Left lobe of liver (tissue), 2 donors: ENCODE data around the gene MRPL49. TPM values are rescaled to one million over a fixed set of nuclear protein-coding genes. Genes with fewer than 3 reads are reported as not detected.
"Not testable (repeated sequence)": the region's sequence is repeated elsewhere in the genome, so short reads cannot be mapped to it uniquely, and the experiment has no call there.

Experiments used
- ATAC-seq: fragments of 200-7000 bp; cut with Tn5 transposase; one replicate; pipeline ENCODE4 v1.9.1; 2020; ENCODE audit warnings: mild to moderate bottlenecking, moderate library complexity
- DNase-seq: peaks from one replicate; pipeline ENCODE4 v3.0.0-alpha.2; 2020; ENCODE audit warnings: low spot score
- total RNA-seq: library from RNA; stranded (reverse); gene quantifications from one replicate; pipeline ENCODE4 v1.2.1, GENCODE V29; 2021
- donor health status: DM: no; HTN: no; CAD: no; lungs with moderate emphysema.
- donor health status: DM: no; HTN: yes; CAD: no.

The MRPL49 gene
- total RNA-seq, 1 donor from 2014 or later = 31.3 TPM

- ATAC-seq (no peak), DNase-seq (no peak)
Observed at GRCh38 chr11:65132238-65132987, 10.3 kb downstream of the MRPL49 start.

- peak; percentile 85 for DNase-seq
- ATAC-seq = peak; percentile 63
Observed at GRCh38 chr11:65132988-65133700, 11.0 kb downstream of the MRPL49 start.

GRCh38 chr11:65133724-65134123 lies 11.6 kb downstream of the MRPL49 start:
- ATAC-seq = peak; percentile 20
- DNase-seq = peak; percentile 73

DNA sequence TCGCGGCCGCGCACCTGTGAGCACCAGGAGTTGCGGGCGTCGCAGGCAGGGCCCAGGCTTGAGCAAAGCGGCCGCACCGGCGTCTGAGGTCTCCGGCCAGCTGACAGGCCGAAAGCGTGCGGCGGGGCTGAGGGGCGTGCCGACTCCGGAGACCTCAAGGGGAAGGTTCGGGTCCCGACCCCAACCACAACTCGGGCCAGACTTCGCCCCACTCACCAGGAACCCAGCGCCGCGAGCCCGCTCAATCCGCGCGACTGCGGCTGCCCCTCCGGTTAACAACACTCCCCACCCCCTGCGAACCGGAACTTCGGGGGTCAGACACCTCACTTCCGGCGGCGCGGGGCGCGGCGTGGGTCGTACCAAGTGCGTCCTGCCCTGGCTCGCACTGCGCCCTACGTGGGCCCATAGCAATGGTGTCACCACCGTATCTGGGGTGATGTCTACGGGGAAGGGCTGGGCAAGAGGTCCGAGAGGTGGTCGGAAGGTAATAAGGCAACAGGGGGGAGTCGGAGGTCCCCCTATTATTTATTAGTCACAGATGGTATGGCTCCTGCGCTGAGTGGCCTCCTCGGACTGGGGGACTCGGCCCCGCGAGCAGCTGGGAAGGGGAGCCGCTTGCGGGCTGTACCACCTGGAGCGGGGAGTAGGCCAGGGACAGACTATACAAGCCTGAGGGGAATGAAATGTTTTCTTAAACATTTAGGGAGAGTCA lies 12.3 kb downstream of the MRPL49 start, which contains the start of gene SYVN1:
Gene SYVN1, minus strand, starts transcription at position 280 of the 712 bp plus-strand sequence. CDS start 918 bp downstream, outside the sequence.
- DNase-seq = peak; percentile 96
- ATAC-seq = peak; percentile 84

- ATAC-seq (peak; percentile 75), DNase-seq (peak; percentile 98)
Observed at GRCh38 chr11:65134952-65135632, 13.0 kb downstream of the MRPL49 start.

GRCh38 chr11:65135633-65136145 lies 13.6 kb downstream of the MRPL49 start:
- no peak for ATAC-seq
- DNase-seq = no peak

DNA sequence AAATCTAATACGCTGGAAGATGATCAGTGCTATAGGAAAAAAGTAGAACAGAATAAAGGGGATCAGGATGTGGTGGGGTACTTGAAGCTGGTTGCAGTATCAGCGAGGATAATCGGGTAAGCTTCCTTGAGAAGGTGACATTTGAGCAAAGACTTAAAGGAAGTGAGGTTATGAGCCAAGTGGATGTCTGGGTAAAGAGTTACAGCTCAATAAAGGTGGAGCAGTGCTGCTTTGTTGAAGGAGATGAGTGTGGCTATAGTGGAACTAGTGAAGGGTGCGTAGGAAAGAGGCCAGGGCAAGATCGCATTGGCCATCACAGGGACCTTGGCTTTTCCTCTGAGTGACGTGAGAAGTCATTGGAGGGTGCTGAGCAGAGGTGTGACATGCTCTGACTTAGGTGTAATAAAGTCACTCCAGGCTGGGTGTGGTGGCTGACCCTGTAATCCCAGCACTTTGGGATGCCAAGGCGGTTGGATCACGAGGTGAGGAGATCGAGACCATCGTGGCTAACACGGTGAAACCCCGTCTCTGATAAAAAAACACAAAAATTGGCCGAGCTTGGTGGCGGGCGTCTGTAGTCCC lies 14.5 kb downstream of the MRPL49 start:
- no peak for DNase-seq
- ATAC-seq = no peak

DNA sequence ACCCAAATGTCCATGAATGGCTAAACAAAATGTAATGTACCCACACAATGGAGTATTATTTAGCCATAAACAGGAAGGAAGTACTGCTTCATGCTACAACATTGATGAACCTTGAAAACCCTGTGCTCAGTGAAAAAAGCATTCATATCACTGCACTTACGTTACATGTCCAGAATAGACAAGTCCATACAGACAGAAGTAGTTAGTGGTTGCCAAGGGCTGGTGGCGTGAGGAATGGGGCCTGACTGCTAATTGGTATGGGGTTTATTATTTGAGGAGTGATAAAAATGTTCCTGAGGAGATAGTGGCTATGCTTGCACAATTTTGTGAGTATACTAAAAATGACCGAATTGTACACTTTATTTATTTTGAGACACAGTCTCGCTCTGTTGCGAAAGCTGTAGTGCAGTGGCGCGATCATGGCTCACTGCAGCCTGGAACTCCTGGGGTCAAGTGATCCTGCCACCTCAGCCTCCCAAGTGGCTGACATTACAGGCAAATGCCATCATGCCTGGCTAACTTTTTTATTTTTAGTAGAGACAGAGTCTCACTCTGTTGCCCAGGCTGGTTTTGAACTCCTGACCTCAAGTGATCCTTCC lies 19.9 kb downstream of the MRPL49 start:
- peak; percentile 66 for DNase-seq
- ATAC-seq = peak; percentile 62

DNA sequence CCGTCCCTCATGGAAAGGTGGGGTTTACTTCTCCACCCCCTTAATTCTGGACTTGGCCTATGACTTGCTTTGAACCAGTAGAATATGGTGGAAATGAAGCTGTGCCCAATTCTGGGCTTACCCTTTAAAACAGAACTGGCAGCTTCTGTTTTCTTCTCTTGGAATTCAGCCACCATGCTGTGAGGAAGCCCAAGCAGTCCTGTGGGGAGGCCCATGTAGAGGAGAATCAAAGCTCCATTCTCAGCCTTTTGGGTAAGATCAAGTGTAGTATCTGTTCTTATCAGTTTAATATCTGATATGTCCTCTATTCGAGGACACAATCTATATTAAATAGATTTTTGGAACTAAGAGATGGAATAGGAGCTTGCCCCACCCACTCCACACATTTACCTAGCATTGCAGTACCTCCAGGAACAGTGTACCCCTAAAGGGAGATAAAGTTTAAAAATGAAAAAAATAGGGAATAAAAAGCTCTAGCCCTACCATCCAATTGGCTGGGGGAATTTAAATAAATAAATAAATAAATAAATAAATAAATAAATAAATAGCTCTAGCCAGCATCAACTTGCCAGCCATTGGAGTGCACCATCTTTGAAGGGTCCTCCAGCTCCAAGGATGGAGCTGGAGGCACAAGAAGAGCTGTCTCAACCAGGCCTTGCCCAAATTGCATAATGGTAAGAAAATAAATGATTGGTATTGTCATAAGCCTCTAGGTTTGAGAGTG lies 25.4 kb downstream of the MRPL49 start:
- DNase-seq = no peak
- no peak for ATAC-seq

- ATAC-seq (no peak), DNase-seq (no peak)
Observed at GRCh38 chr11:65148657-65149056, 26.5 kb downstream of the MRPL49 start.

GRCh38 chr11:65150131-65150508 lies 28.0 kb downstream of the MRPL49 start:
- not testable (repeated sequence) for DNase-seq, ATAC-seq

DNA sequence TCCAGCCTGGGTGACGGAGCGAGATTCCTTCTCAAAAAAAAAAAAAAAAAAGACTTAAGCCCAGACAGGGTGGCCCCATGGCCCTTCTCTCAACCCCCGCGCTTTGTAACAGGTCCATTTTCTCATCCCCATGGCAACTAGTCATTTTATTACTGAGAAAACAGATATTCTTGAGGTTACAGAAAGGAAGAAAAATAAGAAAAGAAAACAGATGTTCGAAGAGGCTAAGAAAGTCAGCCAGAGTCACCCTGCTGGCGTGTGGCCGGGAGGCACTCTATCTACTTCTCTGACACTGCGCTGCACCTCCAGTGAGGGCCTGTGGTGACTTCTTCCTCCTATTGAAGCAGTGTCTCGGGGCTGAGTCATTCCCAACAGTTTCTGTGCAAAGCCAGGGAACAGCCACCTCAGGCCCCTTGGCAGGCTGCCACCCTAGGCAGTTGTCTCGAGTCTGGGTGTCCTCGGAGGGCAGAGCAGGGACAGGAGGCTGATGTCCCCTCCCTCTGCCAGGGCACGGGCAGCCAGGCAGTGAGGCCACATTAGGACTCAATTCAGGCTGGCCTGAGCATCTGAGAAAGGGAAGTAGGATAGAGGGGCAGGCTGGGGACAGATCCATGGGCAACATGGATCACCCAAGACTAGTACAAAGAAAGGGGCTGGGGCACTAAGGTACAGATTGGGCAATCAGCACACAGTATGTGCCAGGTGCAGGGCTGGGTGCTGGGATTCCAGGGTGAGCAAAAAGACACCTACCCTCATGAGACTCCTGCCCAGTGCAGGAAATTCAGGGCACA lies 28.6 kb downstream of the MRPL49 start:
- peak; percentile 90 for DNase-seq
- ATAC-seq = peak; percentile 83

DNA sequence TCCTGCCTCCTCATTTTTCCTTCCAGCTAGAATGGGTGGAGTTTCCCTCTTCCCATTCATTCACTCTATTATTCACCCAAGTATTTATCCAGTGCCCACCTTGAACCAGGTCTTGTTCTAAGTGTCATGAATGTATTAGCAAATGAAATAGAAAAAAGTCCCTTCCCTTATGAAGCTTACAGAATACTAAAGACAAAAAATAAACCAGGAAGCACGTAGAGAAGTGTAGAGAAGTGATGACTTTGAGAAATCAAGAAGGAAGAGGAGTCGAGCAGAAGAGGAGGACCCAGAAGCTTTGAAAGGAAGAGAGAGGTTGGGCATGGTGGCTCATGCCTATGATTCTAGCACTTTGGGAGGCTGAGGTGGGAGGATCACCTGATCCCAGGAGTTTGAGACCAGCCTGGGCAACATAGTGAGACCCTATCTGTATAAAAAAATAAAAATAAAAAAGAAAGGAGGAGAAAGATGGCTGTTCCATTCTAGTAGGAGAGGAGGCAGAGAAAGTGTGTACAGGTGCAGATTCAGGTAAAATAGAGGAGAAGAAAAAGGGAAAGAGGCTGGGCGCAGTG lies 29.3 kb downstream of the MRPL49 start:
- ATAC-seq (no peak), DNase-seq (no peak)

DNA sequence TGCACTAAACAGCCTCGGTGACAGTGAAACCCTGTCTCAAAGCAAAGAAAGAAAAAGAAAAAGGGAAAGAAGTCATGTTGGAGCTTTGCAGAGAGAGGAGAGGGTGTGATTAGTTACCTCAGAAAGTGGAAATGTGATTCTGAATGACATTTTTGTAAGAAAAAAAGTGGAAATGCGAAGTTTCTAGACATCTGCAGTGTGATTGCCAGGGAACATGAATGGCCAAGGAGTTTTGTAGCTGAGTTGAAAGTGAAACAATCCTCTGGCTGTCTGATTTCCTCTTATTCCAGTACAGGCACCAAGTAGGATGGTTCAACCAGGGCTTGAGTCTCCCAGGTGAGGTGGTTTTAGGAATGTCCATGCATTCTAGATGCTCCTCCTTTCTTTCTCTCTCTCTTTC lies 30.0 kb downstream of the MRPL49 start:
- ATAC-seq = no peak
- no peak for DNase-seq

DNA sequence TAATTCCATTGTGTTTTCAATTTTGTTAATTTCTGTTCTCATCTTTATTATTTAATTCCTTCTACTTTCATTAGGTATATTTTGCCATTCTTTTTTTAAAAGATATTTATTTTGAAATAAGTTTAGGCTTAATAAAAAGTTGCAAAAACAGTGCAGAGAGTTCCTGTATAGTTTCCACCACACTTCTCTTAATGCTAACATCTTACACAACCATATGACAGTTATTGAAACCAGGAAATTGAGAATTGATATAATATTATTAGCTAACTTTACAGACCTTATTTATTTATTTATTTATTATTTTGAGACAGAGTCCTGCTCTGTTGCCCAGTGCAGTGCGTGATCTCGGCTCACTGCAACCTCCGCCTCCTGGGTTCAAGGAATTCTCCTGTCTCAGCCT lies 34.1 kb downstream of the MRPL49 start:
- ATAC-seq (no peak), DNase-seq (no peak)

- ATAC-seq (no peak), DNase-seq (no peak)
Observed at GRCh38 chr11:65156926-65157325, 34.8 kb downstream of the MRPL49 start.

DNA sequence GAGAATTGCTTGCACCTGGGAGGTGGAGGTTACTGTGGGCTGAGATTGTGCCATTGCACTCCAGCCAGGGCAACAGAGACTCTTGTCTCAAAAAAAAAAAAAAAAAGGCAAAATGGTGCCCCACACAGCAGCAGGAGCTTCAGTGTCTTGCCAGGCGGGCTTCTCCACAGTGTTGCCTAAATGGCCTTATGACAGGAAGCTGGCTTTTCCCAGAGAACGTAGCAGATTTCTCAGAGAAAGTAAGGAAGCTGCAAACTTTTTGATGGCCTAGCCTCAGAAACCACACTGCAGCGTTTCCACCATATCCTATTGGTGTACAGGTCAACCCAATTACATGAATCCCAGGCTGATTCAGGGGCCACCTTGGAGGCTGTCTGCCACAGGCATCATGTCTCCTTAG lies 35.2 kb downstream of the MRPL49 start:
- DNase-seq = no peak
- no peak for ATAC-seq

DNA sequence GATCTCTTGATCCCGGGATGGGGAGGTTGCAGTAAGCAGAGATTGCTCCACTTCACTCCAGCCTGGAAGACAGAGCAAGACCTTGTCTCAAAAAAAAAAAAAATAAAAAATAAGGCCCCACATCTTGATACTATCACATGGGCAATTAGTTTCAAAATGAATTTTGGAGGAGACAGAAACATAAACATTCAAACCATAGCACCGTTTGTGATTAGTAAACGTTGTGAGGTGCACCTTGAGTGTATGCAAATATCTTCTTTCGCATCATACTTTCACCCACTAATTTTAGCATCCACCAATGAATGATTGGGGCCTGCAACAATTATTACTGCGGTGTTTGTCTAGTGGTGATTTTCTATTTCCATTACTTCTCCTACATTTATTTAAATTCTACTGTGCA lies 36.9 kb downstream of the MRPL49 start:
- DNase-seq = no peak
- ATAC-seq = no peak
